A673 (cell line): Measurements from ENCODE around the gene SEL1L. TPM values are rescaled to one million over a fixed set of nuclear protein-coding genes. Genes with fewer than 3 reads are reported as not detected.

ENCODE experiments used
- BruUV-seq: library from RNA; stranded (reverse); fragments of 400-500 nt; replicated peaks from 2 replicates; lab custom pipeline; 2021; lab: Mats Ljungman, UMichigan
- CTCF ChIA-PET: fragments of 300-600 bp; sonication (Branson Sonifier 250); formaldehyde crosslinking; loops from one replicate; lab custom pipeline; 2022; ENCODE audit warnings: antibody characterized with exemption; lab: Charles Lee
- POLR2A ChIA-PET: fragments of 300-600 bp; sonication (Branson Sonifier 250); formaldehyde crosslinking; loops from one replicate; lab custom pipeline; 2022; ENCODE audit warnings: antibody characterized with exemption; ENCODE audit not compliant: low non-redundant PET; lab: Charles Lee
- DNase-seq: peaks from one replicate; pipeline ENCODE4 v3.0.0-alpha.2; 2015; ENCODE audit warnings: low spot score
- H3K27ac ChIP-seq: fragments of 200-600 bp; sonication (generic); 2 replicates; pipeline ENCODE4 v1.5.1; 2016; ENCODE audit warnings: mixed run types, low read depth, mild to moderate bottlenecking, mixed read lengths, antibody characterized with exemption, low read length; ENCODE audit not compliant: poor library complexity, severe bottlenecking
- H3K27me3 ChIP-seq: fragments of 200-600 bp; sonication (generic); replicated peaks from 2 replicates; pipeline ENCODE4 v1.6.1; 2017; ENCODE audit warnings: mixed run types, low read depth, mild to moderate bottlenecking, mixed read lengths, antibody characterized with exemption, low read length; ENCODE audit not compliant: insufficient read depth, poor library complexity
- H3K36me3 ChIP-seq: fragments of 200-600 bp; sonication (generic); 2 replicates; pipeline ENCODE4 v1.6.1; 2016; ENCODE audit warnings: mixed run types, mild to moderate bottlenecking, mixed read lengths, antibody characterized with exemption, low read length; ENCODE audit not compliant: insufficient read depth, poor library complexity, severe bottlenecking
- H3K4me1 ChIP-seq: fragments of 200-600 bp; sonication (generic); 2 replicates; pipeline ENCODE4 v1.6.1; 2017; ENCODE audit warnings: mixed run types, mild to moderate bottlenecking, mixed read lengths, antibody characterized with exemption, low read length; ENCODE audit not compliant: insufficient read depth, poor library complexity, severe bottlenecking
- H3K4me3 ChIP-seq: fragments of 200-600 bp; sonication (generic); 2 replicates; pipeline ENCODE4 v1.5.1; 2016; ENCODE audit warnings: low read depth, mixed run types, mild to moderate bottlenecking, mixed read lengths, low read length; ENCODE audit not compliant: poor library complexity, severe bottlenecking
- H3K9me3 ChIP-seq: fragments of 200-600 bp; sonication (generic); 2 replicates; pipeline ENCODE4 v1.6.1; 2016; ENCODE audit warnings: mixed run types, low read depth, mild to moderate bottlenecking, mixed read lengths, antibody characterized with exemption, low read length; ENCODE audit not compliant: poor library complexity, severe bottlenecking
- CTCF ChIP-seq: fragments of 300-800, 200-600 bp; sonication (generic); conservative IDR thresholded peaks from 2 replicates; pipeline ENCODE4 v1.5.1; 2017; ENCODE audit warnings: low read depth, mild to moderate bottlenecking, antibody characterized with exemption, low read length, moderate library complexity, mixed read lengths
- EZH2 ChIP-seq: fragments of 200-600 bp; sonication (generic); IDR thresholded peaks from 2 replicates; pipeline ENCODE4 v1.6.1; 2017; ENCODE audit warnings: borderline replicate concordance, low read depth, mild to moderate bottlenecking, mixed read lengths, antibody characterized with exemption, low read length; ENCODE audit not compliant: poor library complexity, severe bottlenecking
- intact Hi-C: fragments of 100-400 bp; cut with micrococcal nuclease; formaldehyde crosslinking; loops from one replicate; pipeline ENCODE4 v1.10.0; 2022; ENCODE audit not compliant: unreplicated experiment
- total RNA-seq: library from RNA; stranded (reverse); gene quantifications from 2 replicates; pipeline ENCODE4 v1.2.3, GENCODE V29; 2021

The SEL1L gene
- total RNA-seq, 1 experiment from 2014 or later = 52.5 TPM

GRCh38 chr14:81474148-81474492 lies 59.5 kb downstream of the SEL1L start:
- POLR2A ChIA-PET = no interaction called here
- BruUV-seq = no TSS peak
- Histone ChIP-seq H3K9me3 (no peaks in the 10 kb centered on the region), H3K27me3 (no peaks in the 10 kb centered on the region), H3K4me1 (no peaks in the 10 kb centered on the region), H3K36me3 (peaks cover 29% of the 10 kb centered on the region), H3K27ac (no peak overlapping the region), H3K4me3 (no peak overlapping the region)
- no peak for DNase-seq
- intact Hi-C loops = no loop called here
- TF ChIP-seq CTCF (no peak), EZH2 (no peak)
- CTCF ChIA-PET = no interaction called here

- H3K4me3 ChIP-seq = no peak overlapping the region
- H3K4me1 ChIP-seq = no peaks in the 10 kb centered on the region
- H3K27ac ChIP-seq = no peak overlapping the region
- H3K9me3 ChIP-seq = no peaks in the 10 kb centered on the region
- peaks cover 27% of the 10 kb centered on the region for H3K36me3 ChIP-seq
- CTCF ChIA-PET = no interaction called here
- H3K27me3 ChIP-seq = no peaks in the 10 kb centered on the region
- no TSS peak for BruUV-seq
- TF ChIP-seq CTCF (no peak), EZH2 (no peak)
- POLR2A ChIA-PET = no interaction called here
- intact Hi-C loops = no loop called here
- DNase-seq = no peak
Measured at GRCh38 chr14:81473456-81474147, 60.1 kb downstream of the SEL1L start.

GRCh38 chr14:81472096-81472800 lies 61.4 kb downstream of the SEL1L start:
- Histone ChIP-seq H3K4me3 (no peak overlapping the region), H3K9me3 (no peaks in the 10 kb centered on the region), H3K4me1 (no peaks in the 10 kb centered on the region), H3K27ac (no peak overlapping the region), H3K36me3 (peaks cover 25% of the 10 kb centered on the region), H3K27me3 (no peaks in the 10 kb centered on the region)
- no peak for TF ChIP-seq CTCF
- no peak for TF ChIP-seq EZH2
- ChIA-PET POLR2A (no interaction called here), CTCF (no interaction called here)
- intact Hi-C loops = no loop called here
- BruUV-seq = no TSS peak
- DNase-seq = no peak
